GM12875 (cell line): ENCODE measurements around the gene PACSIN1.

Experiments
- H3K4me3 ChIP-seq: one replicate; pipeline ENCODE4 v1.5.1; 2011; ENCODE audit warnings: low read depth, low read length, control low read depth
- TF ChIP-seq, protein P1 (sequence below): IDR thresholded peaks from 2 replicates; pipeline ENCODE4 v1.5.1; 2011; ENCODE audit warnings: low read depth, mild to moderate bottlenecking, control low read depth, inconsistent platforms, low read length, moderate library complexity, borderline replicate concordance; ENCODE audit not compliant: insufficient read depth

Gene PACSIN1

GRCh38 chr6:34575326-34575725 is 109.5 kb downstream of the PACSIN1 start:
- no peak overlapping the region for H3K4me3 ChIP-seq
- TF ChIP-seq, protein P1, sequence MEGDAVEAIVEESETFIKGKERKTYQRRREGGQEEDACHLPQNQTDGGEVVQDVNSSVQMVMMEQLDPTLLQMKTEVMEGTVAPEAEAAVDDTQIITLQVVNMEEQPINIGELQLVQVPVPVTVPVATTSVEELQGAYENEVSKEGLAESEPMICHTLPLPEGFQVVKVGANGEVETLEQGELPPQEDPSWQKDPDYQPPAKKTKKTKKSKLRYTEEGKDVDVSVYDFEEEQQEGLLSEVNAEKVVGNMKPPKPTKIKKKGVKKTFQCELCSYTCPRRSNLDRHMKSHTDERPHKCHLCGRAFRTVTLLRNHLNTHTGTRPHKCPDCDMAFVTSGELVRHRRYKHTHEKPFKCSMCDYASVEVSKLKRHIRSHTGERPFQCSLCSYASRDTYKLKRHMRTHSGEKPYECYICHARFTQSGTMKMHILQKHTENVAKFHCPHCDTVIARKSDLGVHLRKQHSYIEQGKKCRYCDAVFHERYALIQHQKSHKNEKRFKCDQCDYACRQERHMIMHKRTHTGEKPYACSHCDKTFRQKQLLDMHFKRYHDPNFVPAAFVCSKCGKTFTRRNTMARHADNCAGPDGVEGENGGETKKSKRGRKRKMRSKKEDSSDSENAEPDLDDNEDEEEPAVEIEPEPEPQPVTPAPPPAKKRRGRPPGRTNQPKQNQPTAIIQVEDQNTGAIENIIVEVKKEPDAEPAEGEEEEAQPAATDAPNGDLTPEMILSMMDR: no peak

DNA sequence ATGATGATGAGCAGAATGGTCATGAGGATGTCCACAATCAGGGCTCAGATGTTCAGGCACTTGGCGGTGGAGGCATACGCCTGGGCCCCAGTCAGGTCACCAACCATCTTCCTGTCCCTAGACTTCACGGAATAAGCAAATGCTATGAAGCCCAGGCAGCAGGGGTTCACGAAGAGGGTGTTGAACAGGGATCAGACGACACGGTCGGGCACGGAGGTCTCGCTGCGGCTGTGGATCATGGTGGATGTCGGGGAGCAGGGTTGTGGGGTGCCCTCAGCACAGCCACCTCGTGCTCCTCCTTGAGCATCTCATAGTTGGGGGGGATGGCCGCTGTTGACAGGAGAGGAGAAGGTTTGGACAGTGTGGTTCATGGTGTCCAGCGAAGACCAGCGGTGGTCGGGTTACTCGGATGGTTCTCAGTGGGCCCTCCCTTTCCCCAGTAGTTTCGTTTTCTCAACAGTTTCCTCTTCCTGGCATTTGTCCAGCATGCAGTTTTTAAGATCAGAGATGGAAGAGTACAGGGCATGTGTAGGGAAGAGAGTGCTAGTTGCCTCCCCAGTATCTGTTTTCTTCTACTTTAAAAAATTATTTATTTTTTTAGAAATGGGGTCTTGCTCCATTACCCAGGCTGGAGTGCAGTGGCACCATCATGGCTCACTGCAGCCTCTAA is 110.5 kb downstream of the PACSIN1 start:
- TF ChIP-seq, protein P1: no peak
- H3K4me3 ChIP-seq: no peak overlapping the region

GRCh38 chr6:34578445-34579262 is 112.8 kb downstream of the PACSIN1 start:
- TF ChIP-seq, protein P1: no peak
- H3K4me3 ChIP-seq: no peak overlapping the region

- TF ChIP-seq, protein P1: no peak
- H3K4me3 ChIP-seq: no peak overlapping the region
Measured at GRCh38 chr6:34580707-34581560, 115.1 kb downstream of the PACSIN1 start.

GRCh38 chr6:34581561-34581920 is 115.7 kb downstream of the PACSIN1 start:
- TF ChIP-seq, protein P1: no peak

DNA sequence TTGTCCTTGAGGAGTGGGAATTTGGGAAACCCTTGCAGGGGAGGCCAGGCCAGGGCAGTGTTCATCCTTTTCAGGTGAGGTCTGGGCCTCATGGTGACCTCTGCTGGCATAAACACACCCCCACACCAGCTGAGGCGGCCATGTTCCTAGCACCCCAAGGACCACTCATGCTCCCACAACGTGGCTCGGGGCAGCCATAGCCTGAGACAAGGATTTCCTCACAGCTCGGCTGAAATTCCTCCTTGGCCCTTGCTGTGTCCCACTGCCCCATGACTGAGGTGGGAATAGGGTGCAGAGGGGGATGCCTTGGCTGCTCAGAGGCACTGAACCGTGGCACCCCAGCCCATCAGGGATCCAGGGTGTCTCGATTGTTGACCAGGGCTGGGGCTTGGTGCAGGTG is 117.6 kb downstream of the PACSIN1 start:
- TF ChIP-seq, protein P1: peak; percentile 25; the same call in 1 of the 2 replicates
- no peak overlapping the region for H3K4me3 ChIP-seq

More at GRCh38 chr6:34581561-34581920, 115.7 kb downstream of the PACSIN1 start:
- no peak overlapping the region for H3K4me3 ChIP-seq
